NCI-H2227 treated with DMSO at 0.1 percent for 48 hours (cell line): Measurements from ENCODE around the gene EAPP.
"Not testable (repeated sequence)": the region's sequence is repeated elsewhere in the genome, so short reads cannot be mapped to it uniquely, and the experiment has no call there.

ENCODE experiments used
- DNase-seq: peaks from one replicate; lab custom pipeline; 2025; lab: John Stamatoyannopoulos, UW

The EAPP gene

GRCh38 chr14:34482463-34482862, 57.0 kb downstream of the EAPP start:
- DNase-seq: no peak

GRCh38 chr14:34479694-34480093, 59.8 kb downstream of the EAPP start:
- no peak for DNase-seq

DNA sequence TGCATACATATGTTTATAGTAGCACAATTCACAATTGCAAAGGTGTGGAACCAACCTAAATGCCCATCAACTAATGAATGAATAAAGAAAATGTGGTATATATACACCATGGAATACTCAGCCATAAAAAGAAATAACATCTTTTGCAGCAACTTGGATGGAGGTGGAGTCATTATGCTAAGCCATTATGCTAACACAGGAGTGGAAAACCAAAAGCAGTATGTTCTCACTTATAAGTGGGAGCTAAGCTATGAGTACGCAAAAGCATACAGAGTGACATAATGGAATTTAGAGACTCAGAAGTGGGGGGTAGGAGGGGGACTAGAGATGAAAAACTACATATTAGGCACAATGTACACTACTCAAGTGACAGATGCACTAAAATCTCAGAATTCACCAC, 61.2 kb downstream of the EAPP start:
- DNase-seq: no peak

GRCh38 chr14:34476036-34476435, 63.5 kb downstream of the EAPP start:
- not testable (repeated sequence) for DNase-seq

GRCh38 chr14:34475163-34475562, 64.3 kb downstream of the EAPP start:
- DNase-seq: no peak

DNA sequence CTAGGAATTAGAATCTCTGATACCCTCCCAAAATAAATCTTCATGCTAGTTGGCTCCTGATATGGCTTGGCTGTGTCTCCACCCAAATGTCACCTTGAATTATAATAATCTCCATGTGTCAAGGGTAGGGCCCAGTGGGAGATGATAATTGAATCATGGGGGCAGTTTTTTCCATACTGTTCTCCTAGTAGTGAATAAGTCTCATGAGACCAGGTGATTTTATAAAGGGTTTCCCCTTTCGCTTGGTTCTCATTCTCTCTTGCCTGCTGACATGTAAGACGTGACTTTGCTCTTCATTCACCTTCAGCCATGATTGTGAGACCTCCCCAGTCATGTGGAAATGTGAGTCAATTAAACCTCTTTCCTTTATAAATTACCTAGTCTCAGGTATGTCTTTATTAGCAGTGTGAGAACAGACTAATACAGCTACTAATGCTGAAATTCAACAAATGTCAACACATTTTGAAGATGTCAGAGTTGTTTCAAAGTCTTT, 65.3 kb downstream of the EAPP start:
- DNase-seq: no peak

DNA sequence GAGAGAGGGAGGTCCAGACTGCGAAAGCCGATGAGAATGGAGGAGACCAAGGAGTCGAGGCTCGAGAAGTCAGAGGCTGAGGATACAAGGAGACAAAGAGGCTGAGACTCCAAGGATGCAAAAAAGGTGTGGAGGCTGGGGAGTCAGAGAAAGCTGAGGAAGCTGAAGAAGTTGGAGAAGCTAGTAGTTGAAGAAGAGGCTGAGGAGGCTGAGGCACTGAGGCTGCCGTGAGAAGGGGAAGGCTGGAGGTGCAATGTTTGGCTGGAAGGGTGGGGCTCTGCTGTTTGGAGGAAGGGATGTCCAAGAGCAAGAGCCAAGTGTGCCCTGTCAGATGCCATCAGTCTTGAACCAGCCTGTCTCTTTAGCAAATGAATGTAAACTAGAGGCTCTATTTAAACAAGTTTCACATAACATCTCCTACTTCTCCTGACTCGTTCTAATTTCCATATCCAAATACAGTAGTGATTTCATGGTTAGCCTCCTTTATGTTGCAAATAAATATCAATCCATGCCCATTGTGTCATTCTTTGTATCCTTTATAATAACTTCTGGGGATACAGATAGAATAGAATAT, 66.7 kb downstream of the EAPP start:
- DNase-seq: no peak

GRCh38 chr14:34470319-34470718, 69.2 kb downstream of the EAPP start:
- DNase-seq: no peak

GRCh38 chr14:34466691-34467090, 72.8 kb downstream of the EAPP start:
- DNase-seq: no peak
